ENCODE results near the gene EEF1AKMT1.

EEF1AKMT1 gene

GRCh38 chr13:20717581-20718542, 55.9 kb downstream of the EEF1AKMT1 start:
- no peak for DNase-seq

- peak; percentile 7 for DNase-seq
These were observed 56.8 kb downstream of the EEF1AKMT1 start for GRCh38 chr13:20716951-20717350.

- no peak for DNase-seq
These were observed 58.4 kb downstream of the EEF1AKMT1 start for GRCh38 chr13:20715330-20715712.

GRCh38 chr13:20714563-20715329, 59.0 kb downstream of the EEF1AKMT1 start:
- no peak for DNase-seq

- DNase-seq = no peak
These were observed 59.6 kb downstream of the EEF1AKMT1 start for GRCh38 chr13:20714161-20714560.

GRCh38 chr13:20713751-20714150, 60.0 kb downstream of the EEF1AKMT1 start:
- DNase-seq = no peak

GRCh38 chr13:20713014-20713376, 60.8 kb downstream of the EEF1AKMT1 start:
- DNase-seq = no peak

GRCh38 chr13:20711301-20712044, 62.3 kb downstream of the EEF1AKMT1 start:
- no peak for DNase-seq

GRCh38 chr13:20709782-20710181, 64.0 kb downstream of the EEF1AKMT1 start:
- no peak for DNase-seq

- no peak for DNase-seq
These were observed 64.4 kb downstream of the EEF1AKMT1 start for GRCh38 chr13:20709369-20709768.

GRCh38 chr13:20708216-20708615, 65.5 kb downstream of the EEF1AKMT1 start:
- no peak for DNase-seq

- DNase-seq = no peak
These were observed 67.1 kb downstream of the EEF1AKMT1 start for GRCh38 chr13:20706661-20707060.

GRCh38 chr13:20704459-20705069, 69.2 kb downstream of the EEF1AKMT1 start:
- no peak for DNase-seq

GRCh38 chr13:20703780-20704458, 69.8 kb downstream of the EEF1AKMT1 start:
- peak; percentile 31 for DNase-seq

GRCh38 chr13:20702915-20703779, 70.6 kb downstream of the EEF1AKMT1 start, which contains the start of gene IL17D:
Gene IL17D (plus strand): TSS chr13:20703699. CDS start chr13:20704002, 303 bp downstream.
- DNase-seq = no peak

- DNase-seq = peak; percentile 7
These were observed 71.2 kb downstream of the EEF1AKMT1 start for GRCh38 chr13:20702530-20702914.

GRCh38 chr13:20701461-20701860, 72.3 kb downstream of the EEF1AKMT1 start:
- DNase-seq = no peak

- no peak for DNase-seq
These were observed 73.5 kb downstream of the EEF1AKMT1 start for GRCh38 chr13:20700288-20700687.

GRCh38 chr13:20699715-20700114, 74.0 kb downstream of the EEF1AKMT1 start:
- DNase-seq = no peak

- no peak for DNase-seq
These were observed 77.7 kb downstream of the EEF1AKMT1 start for GRCh38 chr13:20696073-20696472.

GRCh38 chr13:20691616-20692015, 82.1 kb downstream of the EEF1AKMT1 start:
- DNase-seq = no peak
